A673 (cell line): ENCODE measurements around the gene GRB7. TPM values are rescaled to one million over a fixed set of nuclear protein-coding genes. Genes with fewer than 3 reads are reported as not detected.
"Not testable (repeated sequence)": the region's sequence is repeated elsewhere in the genome, so short reads cannot be mapped to it uniquely, and the experiment has no call there.

Experiments used
- BruUV-seq: library from RNA; stranded (reverse); fragments of 400-500 nt; replicated peaks from 2 replicates; lab custom pipeline; 2021; lab: Mats Ljungman, UMichigan
- CTCF ChIA-PET: fragments of 300-600 bp; sonication (Branson Sonifier 250); formaldehyde crosslinking; loops from one replicate; lab custom pipeline; 2022; ENCODE audit warnings: antibody characterized with exemption; lab: Charles Lee
- POLR2A ChIA-PET: fragments of 300-600 bp; sonication (Branson Sonifier 250); formaldehyde crosslinking; loops from one replicate; lab custom pipeline; 2022; ENCODE audit warnings: antibody characterized with exemption; ENCODE audit not compliant: low non-redundant PET; lab: Charles Lee
- DNase-seq: peaks from one replicate; pipeline ENCODE4 v3.0.0-alpha.2; 2015; ENCODE audit warnings: low spot score
- H3K27ac ChIP-seq: fragments of 200-600 bp; sonication (generic); 2 replicates; pipeline ENCODE4 v1.5.1; 2016; ENCODE audit warnings: mixed run types, low read depth, mild to moderate bottlenecking, mixed read lengths, antibody characterized with exemption, low read length; ENCODE audit not compliant: poor library complexity, severe bottlenecking
- H3K27me3 ChIP-seq: fragments of 200-600 bp; sonication (generic); replicated peaks from 2 replicates; pipeline ENCODE4 v1.6.1; 2017; ENCODE audit warnings: mixed run types, low read depth, mild to moderate bottlenecking, mixed read lengths, antibody characterized with exemption, low read length; ENCODE audit not compliant: insufficient read depth, poor library complexity
- H3K36me3 ChIP-seq: fragments of 200-600 bp; sonication (generic); 2 replicates; pipeline ENCODE4 v1.6.1; 2016; ENCODE audit warnings: mixed run types, mild to moderate bottlenecking, mixed read lengths, antibody characterized with exemption, low read length; ENCODE audit not compliant: insufficient read depth, poor library complexity, severe bottlenecking
- H3K4me1 ChIP-seq: fragments of 200-600 bp; sonication (generic); 2 replicates; pipeline ENCODE4 v1.6.1; 2017; ENCODE audit warnings: mixed run types, mild to moderate bottlenecking, mixed read lengths, antibody characterized with exemption, low read length; ENCODE audit not compliant: insufficient read depth, poor library complexity, severe bottlenecking
- H3K4me3 ChIP-seq: fragments of 200-600 bp; sonication (generic); 2 replicates; pipeline ENCODE4 v1.5.1; 2016; ENCODE audit warnings: low read depth, mixed run types, mild to moderate bottlenecking, mixed read lengths, low read length; ENCODE audit not compliant: poor library complexity, severe bottlenecking
- H3K9me3 ChIP-seq: fragments of 200-600 bp; sonication (generic); 2 replicates; pipeline ENCODE4 v1.6.1; 2016; ENCODE audit warnings: mixed run types, low read depth, mild to moderate bottlenecking, mixed read lengths, antibody characterized with exemption, low read length; ENCODE audit not compliant: poor library complexity, severe bottlenecking
- CTCF ChIP-seq: fragments of 300-800, 200-600 bp; sonication (generic); conservative IDR thresholded peaks from 2 replicates; pipeline ENCODE4 v1.5.1; 2017; ENCODE audit warnings: low read depth, mild to moderate bottlenecking, antibody characterized with exemption, low read length, moderate library complexity, mixed read lengths
- EZH2 ChIP-seq: fragments of 200-600 bp; sonication (generic); IDR thresholded peaks from 2 replicates; pipeline ENCODE4 v1.6.1; 2017; ENCODE audit warnings: borderline replicate concordance, low read depth, mild to moderate bottlenecking, mixed read lengths, antibody characterized with exemption, low read length; ENCODE audit not compliant: poor library complexity, severe bottlenecking
- intact Hi-C: fragments of 100-400 bp; cut with micrococcal nuclease; formaldehyde crosslinking; loops from one replicate; pipeline ENCODE4 v1.10.0; 2022; ENCODE audit not compliant: unreplicated experiment
- total RNA-seq: library from RNA; stranded (reverse); gene quantifications from 2 replicates; pipeline ENCODE4 v1.2.3, GENCODE V29; 2021

The GRB7 gene
- total RNA-seq, 1 experiment from 2014 or later, result 0.62 TPM

DNA sequence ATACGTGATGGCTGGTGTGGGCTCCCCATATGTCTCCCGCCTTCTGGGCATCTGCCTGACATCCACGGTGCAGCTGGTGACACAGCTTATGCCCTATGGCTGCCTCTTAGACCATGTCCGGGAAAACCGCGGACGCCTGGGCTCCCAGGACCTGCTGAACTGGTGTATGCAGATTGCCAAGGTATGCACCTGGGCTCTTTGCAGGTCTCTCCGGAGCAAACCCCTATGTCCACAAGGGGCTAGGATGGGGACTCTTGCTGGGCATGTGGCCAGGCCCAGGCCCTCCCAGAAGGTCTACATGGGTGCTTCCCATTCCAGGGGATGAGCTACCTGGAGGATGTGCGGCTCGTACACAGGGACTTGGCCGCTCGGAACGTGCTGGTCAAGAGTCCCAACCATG, 13.0 kb upstream of the GRB7 start:
- no peak for TF ChIP-seq CTCF
- TF ChIP-seq EZH2, result no peak
- ChIA-PET CTCF (no interaction called here), POLR2A (no interaction called here)
- no peaks in the 10 kb centered on the region for H3K27me3 ChIP-seq
- no TSS peak for BruUV-seq
- no peak for DNase-seq
- no peaks in the 10 kb centered on the region for H3K36me3 ChIP-seq
- H3K9me3 ChIP-seq, result no peaks in the 10 kb centered on the region
- H3K27ac ChIP-seq, result no peak overlapping the region
- H3K4me1 ChIP-seq, result no peaks in the 10 kb centered on the region
- intact Hi-C loops, result no loop called here
- H3K4me3 ChIP-seq, result no peak overlapping the region

DNA sequence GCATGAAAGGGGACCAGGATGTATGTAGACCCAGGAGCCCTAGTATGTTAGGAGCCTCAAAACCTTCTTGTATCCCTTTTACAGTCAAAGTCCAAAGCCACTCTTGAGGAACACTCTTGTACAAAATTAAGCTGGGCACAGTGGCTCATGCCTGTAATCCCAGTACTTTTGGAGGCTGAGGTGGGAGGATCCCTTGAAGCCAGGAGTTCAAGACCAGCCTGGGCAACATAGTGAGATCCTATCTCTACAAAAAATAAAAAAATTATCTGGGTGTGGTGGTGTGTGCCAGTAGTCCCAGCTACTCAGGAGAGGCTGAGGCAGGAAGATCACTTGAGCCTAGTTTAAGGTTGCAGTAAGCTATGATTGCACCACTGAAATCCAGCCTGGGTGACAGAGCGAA, 11.8 kb upstream of the GRB7 start:
- DNase-seq, H3K9me3 ChIP-seq, BruUV-seq, H3K36me3 ChIP-seq, intact Hi-C loops, POLR2A ChIA-PET, H3K27me3 ChIP-seq, H3K4me1 ChIP-seq, H3K4me3 ChIP-seq, H3K27ac ChIP-seq, CTCF ChIA-PET: not testable (repeated sequence)

- ChIA-PET POLR2A (no interaction called here), CTCF (no interaction called here)
- BruUV-seq, result no TSS peak
- no peaks in the 10 kb centered on the region for H3K9me3 ChIP-seq
- H3K4me1 ChIP-seq, result no peaks in the 10 kb centered on the region
- H3K36me3 ChIP-seq, result no peaks in the 10 kb centered on the region
- no peak for DNase-seq
- no peaks in the 10 kb centered on the region for H3K27me3 ChIP-seq
- TF ChIP-seq EZH2 (no peak), CTCF (no peak)
- no peak overlapping the region for H3K27ac ChIP-seq
- no peak overlapping the region for H3K4me3 ChIP-seq
- intact Hi-C loops, result no loop called here
Measured at GRCh38 chr17:39726617-39727016, 11.1 kb upstream of the GRB7 start.

- Histone ChIP-seq H3K27me3 (no peaks in the 10 kb centered on the region), H3K27ac (no peak overlapping the region), H3K4me3 (no peak overlapping the region), H3K36me3 (no peaks in the 10 kb centered on the region), H3K4me1 (no peaks in the 10 kb centered on the region), H3K9me3 (no peaks in the 10 kb centered on the region)
- ChIA-PET CTCF (no interaction called here), POLR2A (no interaction called here)
- BruUV-seq, result no TSS peak
- intact Hi-C loops, result no loop called here
- no peak for TF ChIP-seq CTCF
- no peak for TF ChIP-seq EZH2
- no peak for DNase-seq
Measured at GRCh38 chr17:39727556-39727955, 10.2 kb upstream of the GRB7 start.
